Measurements from ENCODE around the gene COX8C.
"Not testable (repeated sequence)": the region's sequence is repeated elsewhere in the genome, so short reads cannot be mapped to it uniquely, and the experiment has no call there.

COX8C gene

GRCh38 chr14:93331002-93331727 is 15.8 kb upstream of the COX8C start:
- Mint-ChIP-seq H3K9me3 (no peaks in the 10 kb centered on the region), H3K36me3 (ENCODE audit: low read depth) (no peaks in the 10 kb centered on the region), H3K27ac (peak overlapping the region; percentile 31), H3K4me1 (ENCODE audit: low read depth) (peaks cover 33% of the 10 kb centered on the region), H3K27me3 (ENCODE audit: low read depth) (no peaks in the 10 kb centered on the region), H3K4me3 (peak overlapping the region; percentile 88)
- no peak for DNase-seq (ENCODE audit: low spot score)

- H3K4me1 Mint-ChIP-seq (ENCODE audit: low read depth), result peaks cover 33% of the 10 kb centered on the region
Measured at GRCh38 chr14:93331728-93332396, 15.1 kb upstream of the COX8C start.

DNA sequence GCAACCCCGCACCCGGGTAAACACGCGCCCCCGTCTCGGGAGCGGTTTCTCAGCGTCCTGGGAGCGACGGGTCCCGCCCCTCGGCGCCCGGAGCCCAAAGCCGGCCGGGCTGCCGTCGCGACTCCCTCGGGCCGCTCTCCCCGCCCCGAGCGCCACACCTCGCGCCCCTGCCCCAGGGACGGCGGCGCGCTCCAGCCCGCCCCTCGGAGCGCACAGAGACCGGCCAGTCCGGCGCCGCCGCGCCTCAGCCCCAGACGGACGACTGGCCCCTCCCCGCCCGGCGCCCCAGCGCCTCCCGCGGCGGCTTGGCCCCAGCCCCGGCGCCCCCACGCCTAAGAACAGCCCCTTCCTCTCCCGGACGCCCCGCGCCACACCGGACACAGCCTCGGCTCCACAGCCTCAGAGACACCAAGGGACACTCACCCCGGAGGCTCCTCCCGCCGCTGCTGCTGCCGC is 14.6 kb upstream of the COX8C start:
- Mint-ChIP-seq H3K27me3 (ENCODE audit: low read depth) (no peaks in the 10 kb centered on the region), H3K4me1 (ENCODE audit: low read depth) (peaks cover 33% of the 10 kb centered on the region), H3K27ac (no peak overlapping the region), H3K9me3 (no peaks in the 10 kb centered on the region), H3K4me3 (peak overlapping the region; percentile 88), H3K36me3 (ENCODE audit: low read depth) (no peaks in the 10 kb centered on the region)
- peak; percentile 51 for DNase-seq (ENCODE audit: low spot score)

More at GRCh38 chr14:93331728-93332396, 15.1 kb upstream of the COX8C start:
- Mint-ChIP-seq H3K36me3 (ENCODE audit: low read depth) (no peaks in the 10 kb centered on the region), H3K9me3 (no peaks in the 10 kb centered on the region), H3K27me3 (ENCODE audit: low read depth) (no peaks in the 10 kb centered on the region), H3K27ac (peak overlapping the region; percentile 88), H3K4me3 (peak overlapping the region; percentile 88)
- no peak for DNase-seq (ENCODE audit: low spot score)

DNA sequence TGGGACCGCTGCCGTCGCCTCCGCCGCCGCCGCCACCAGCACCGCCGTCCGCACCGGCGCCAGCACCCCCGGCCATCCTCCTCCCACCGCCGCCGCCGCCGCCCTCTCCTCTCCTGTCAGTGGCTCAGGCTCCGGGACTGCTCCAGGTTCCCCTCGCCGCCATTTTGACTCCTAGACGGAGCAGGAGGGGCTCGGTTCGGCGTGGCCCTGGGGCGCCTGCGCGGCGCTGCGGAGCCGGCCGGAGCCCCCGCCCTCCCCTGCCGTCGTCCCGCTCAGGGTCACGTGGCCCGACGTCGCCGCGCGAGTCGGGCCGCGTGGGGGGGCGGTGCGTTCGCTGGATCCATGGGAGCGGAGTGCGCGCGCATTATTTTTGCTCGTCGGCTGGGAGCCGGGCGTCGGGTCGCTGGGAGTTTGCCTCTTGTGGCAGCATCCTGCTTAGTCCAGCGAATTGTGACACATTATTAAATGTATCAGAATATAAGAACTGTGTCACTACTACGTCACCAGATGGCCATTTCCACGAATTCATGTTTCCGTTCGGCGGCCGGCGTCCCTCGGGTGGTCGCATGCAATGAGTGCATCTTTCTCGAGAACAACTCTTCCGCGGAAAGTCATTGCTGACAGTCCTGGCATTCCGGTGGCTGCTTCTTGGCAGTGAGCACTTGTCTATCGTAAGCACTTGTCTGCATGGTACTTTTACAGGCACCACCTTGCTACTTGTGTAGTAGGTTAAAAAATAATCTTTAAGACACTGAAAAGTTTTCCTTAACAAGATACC is 13.9 kb upstream of the COX8C start, which contains the start of gene BTBD7:
TSS of gene BTBD7 (minus strand) at position 184 of the 778 bp plus-strand sequence. CDS start 36,985 bp downstream, outside the sequence.
- Mint-ChIP-seq H3K27me3 (ENCODE audit: low read depth) (no peaks in the 10 kb centered on the region), H3K4me1 (ENCODE audit: low read depth) (peaks cover 33% of the 10 kb centered on the region), H3K36me3 (ENCODE audit: low read depth) (no peaks in the 10 kb centered on the region), H3K4me3 (peak within 1 kb of the TSS; percentile 88), H3K9me3 (no peaks in the 10 kb centered on the region), H3K27ac (peak within 1 kb of the TSS; percentile 95)
- peak; percentile 94 for DNase-seq (ENCODE audit: low spot score)

DNA sequence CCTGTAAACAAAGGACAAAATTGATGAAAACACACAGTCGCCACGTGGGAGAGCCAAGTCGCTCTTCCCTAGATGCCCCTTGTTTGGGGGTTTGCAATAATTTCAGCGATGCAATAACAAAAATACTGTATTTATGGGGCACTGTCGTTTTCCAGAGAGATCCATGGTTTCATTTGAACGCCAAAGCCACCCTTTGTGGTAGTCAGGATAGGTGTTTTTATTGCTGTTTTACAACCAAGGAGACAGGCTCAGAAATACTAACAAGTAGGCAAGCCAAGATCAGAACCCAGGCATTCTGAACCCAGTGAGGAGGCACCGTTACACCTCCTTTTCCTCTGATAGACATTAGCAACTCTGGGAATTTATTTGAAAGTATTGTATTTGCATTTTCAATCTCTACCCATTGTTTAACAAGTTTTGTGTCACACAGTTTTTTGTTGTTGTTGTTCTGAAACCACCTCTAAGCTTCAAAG is 13.3 kb upstream of the COX8C start:
- H3K27me3 Mint-ChIP-seq (ENCODE audit: low read depth), result no peaks in the 10 kb centered on the region
- DNase-seq (ENCODE audit: low spot score), result no peak
- no peaks in the 10 kb centered on the region for H3K36me3 Mint-ChIP-seq (ENCODE audit: low read depth)
- no peaks in the 10 kb centered on the region for H3K9me3 Mint-ChIP-seq
- peaks cover 33% of the 10 kb centered on the region for H3K4me1 Mint-ChIP-seq (ENCODE audit: low read depth)
- H3K4me3 Mint-ChIP-seq, result peak overlapping the region; percentile 87
- H3K27ac Mint-ChIP-seq, result peak overlapping the region; percentile 95

GRCh38 chr14:93337143-93337753 is 9.7 kb upstream of the COX8C start:
- DNase-seq (ENCODE audit: low spot score), result no peak
- Mint-ChIP-seq H3K9me3 (peaks cover 11% of the 10 kb centered on the region), H3K4me1 (ENCODE audit: low read depth) (peaks cover 14% of the 10 kb centered on the region), H3K4me3 (no peak overlapping the region), H3K36me3 (ENCODE audit: low read depth) (no peaks in the 10 kb centered on the region), H3K27me3 (ENCODE audit: low read depth) (no peaks in the 10 kb centered on the region), H3K27ac (no peak overlapping the region)

DNA sequence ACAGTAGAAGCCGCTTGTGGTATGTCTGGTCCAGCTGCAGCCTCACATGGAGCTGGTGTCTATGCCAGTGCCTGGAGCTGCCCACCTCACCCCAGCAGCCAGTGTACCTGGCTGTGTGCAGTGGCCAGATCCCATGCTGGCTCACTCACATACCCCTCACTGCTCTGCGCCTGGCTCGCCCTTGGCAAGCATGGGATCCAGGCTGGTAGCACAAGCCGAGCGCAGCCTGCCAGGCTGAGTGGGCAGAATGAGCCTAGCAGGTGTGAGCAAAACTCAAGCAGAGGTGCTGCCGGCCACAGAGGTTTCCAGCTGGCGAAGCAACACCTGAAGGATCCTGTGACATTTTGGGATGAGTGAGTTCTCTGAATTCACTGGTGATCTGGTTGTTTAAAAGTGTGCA is 9.1 kb upstream of the COX8C start:
- DNase-seq (ENCODE audit: low spot score), result no peak
- H3K27me3 Mint-ChIP-seq (ENCODE audit: low read depth), result no peaks in the 10 kb centered on the region
- H3K4me1 Mint-ChIP-seq (ENCODE audit: low read depth), result peaks cover 14% of the 10 kb centered on the region
- no peaks in the 10 kb centered on the region for H3K36me3 Mint-ChIP-seq (ENCODE audit: low read depth)
- H3K4me3 Mint-ChIP-seq, result no peak overlapping the region
- peaks cover 18% of the 10 kb centered on the region for H3K9me3 Mint-ChIP-seq
- H3K27ac Mint-ChIP-seq, result no peak overlapping the region

DNA sequence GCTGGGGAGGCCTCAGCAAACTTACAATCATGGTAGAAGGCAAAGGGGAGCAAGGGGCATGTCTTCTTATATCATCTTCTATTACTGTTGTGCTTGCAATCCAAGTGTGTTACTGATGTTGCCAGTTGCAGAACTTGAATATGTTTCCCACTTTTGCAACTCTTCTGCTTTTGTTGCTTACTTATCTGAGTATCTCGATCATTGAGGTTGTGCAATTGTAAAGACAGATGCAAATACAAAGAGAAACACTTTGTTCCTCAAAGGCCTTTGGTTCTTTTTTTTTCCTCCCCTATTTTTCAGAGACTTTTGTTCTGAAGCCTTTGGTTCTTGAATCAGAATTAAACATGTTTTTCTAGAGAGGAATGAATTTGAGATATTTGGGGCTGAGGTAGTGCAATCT is 3.7 kb upstream of the COX8C start:
- no peak overlapping the region for H3K4me3 Mint-ChIP-seq
- peaks cover 23% of the 10 kb centered on the region for H3K9me3 Mint-ChIP-seq
- no peak for DNase-seq (ENCODE audit: low spot score)
- no peak overlapping the region for H3K27ac Mint-ChIP-seq
- H3K36me3 Mint-ChIP-seq (ENCODE audit: low read depth), result no peaks in the 10 kb centered on the region
- no peaks in the 10 kb centered on the region for H3K4me1 Mint-ChIP-seq (ENCODE audit: low read depth)
- peaks cover 4% of the 10 kb centered on the region for H3K27me3 Mint-ChIP-seq (ENCODE audit: low read depth)

DNA sequence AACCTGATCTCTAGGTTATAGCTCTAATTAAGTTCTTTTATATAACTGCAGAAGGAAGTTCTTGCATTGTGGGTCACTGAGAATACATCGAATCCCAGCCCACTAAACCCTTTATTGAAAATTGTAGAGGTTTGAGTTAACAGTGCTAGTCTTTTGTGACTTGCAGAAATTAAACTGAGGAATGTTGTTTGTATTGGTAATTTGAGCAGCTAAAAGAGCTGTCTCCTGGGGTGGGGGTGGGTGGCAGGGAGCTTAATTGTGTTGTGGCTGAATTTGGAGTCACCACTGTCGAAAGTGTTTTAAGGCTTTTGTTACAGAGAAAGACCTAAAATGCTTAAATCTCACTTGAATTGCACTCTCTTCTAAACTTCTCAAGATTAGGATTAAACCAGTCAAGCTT is 3.2 kb upstream of the COX8C start:
- H3K27ac Mint-ChIP-seq, result no peak overlapping the region

GRCh38 chr14:93347850-93348249 is 868 bp downstream of the COX8C start:
- Mint-ChIP-seq H3K27me3 (ENCODE audit: low read depth) (peaks cover 6% of the 10 kb centered on the region), H3K36me3 (ENCODE audit: low read depth) (no peaks in the 10 kb centered on the region), H3K9me3 (peaks cover 6% of the 10 kb centered on the region), H3K4me1 (ENCODE audit: low read depth) (no peaks in the 10 kb centered on the region), H3K4me3 (no peak overlapping the region), H3K27ac (no peak overlapping the region)
- no peak for DNase-seq (ENCODE audit: low spot score)

More for the DNA sequence above, 3.2 kb upstream of the COX8C start:
- no peak for DNase-seq (ENCODE audit: low spot score)
- Mint-ChIP-seq H3K4me3 (no peak overlapping the region), H3K4me1 (ENCODE audit: low read depth) (no peaks in the 10 kb centered on the region), H3K9me3 (peaks cover 23% of the 10 kb centered on the region), H3K27me3 (ENCODE audit: low read depth) (peaks cover 4% of the 10 kb centered on the region), H3K36me3 (ENCODE audit: low read depth) (no peaks in the 10 kb centered on the region)

- no peak overlapping the region for H3K4me3 Mint-ChIP-seq
- H3K36me3 Mint-ChIP-seq (ENCODE audit: low read depth), result no peaks in the 10 kb centered on the region
- no peaks in the 10 kb centered on the region for H3K4me1 Mint-ChIP-seq (ENCODE audit: low read depth)
- peaks cover 2% of the 10 kb centered on the region for H3K9me3 Mint-ChIP-seq
- H3K27me3 Mint-ChIP-seq (ENCODE audit: low read depth), result peaks cover 6% of the 10 kb centered on the region
- no peak overlapping the region for H3K27ac Mint-ChIP-seq
- DNase-seq (ENCODE audit: low spot score), result no peak
Measured at GRCh38 chr14:93348292-93348691, 1.3 kb downstream of the COX8C start.

DNA sequence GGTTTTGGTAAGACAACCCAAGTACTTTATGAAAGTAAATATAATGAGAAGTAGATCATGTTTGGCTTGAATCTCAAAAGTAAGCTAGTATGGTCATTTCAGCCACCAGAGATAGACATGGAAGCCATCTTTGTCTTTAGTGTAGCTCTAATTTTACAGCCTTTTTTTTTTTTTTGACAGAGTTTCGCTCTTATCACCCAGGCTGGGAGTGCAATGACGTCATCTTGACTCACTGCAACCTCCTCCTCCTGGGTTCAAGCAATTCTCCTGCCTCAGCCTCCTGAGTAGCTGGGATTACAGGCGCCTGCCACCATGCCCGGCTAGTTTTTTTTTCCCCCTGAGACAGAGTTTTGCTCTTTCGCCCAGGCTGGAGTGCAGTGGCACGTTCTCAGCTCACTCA is 7.9 kb downstream of the COX8C start:
- not testable (repeated sequence) for H3K27me3 Mint-ChIP-seq (ENCODE audit: low read depth)

GRCh38 chr14:93368996-93369712 is 22.2 kb downstream of the COX8C start:
- DNase-seq (ENCODE audit: low spot score), result no peak
- Mint-ChIP-seq H3K27ac (no peak overlapping the region), H3K27me3 (ENCODE audit: low read depth) (peaks cover 13% of the 10 kb centered on the region), H3K4me1 (ENCODE audit: low read depth) (no peaks in the 10 kb centered on the region), H3K9me3 (no peaks in the 10 kb centered on the region), H3K4me3 (no peak overlapping the region), H3K36me3 (ENCODE audit: low read depth) (no peaks in the 10 kb centered on the region)

More for the DNA sequence above, 7.9 kb downstream of the COX8C start:
- H3K36me3 Mint-ChIP-seq (ENCODE audit: low read depth); H3K4me3 Mint-ChIP-seq; DNase-seq (ENCODE audit: low spot score); H3K27ac Mint-ChIP-seq; H3K9me3 Mint-ChIP-seq; H3K4me1 Mint-ChIP-seq (ENCODE audit: low read depth): not testable (repeated sequence)

All from T-helper 2 cell treated with Interferon-gamma antibody and Interleukin-4, amounts not matched to agents 5 μg/mL and 100 μg/mL, for 36 hours (primary cell).